HEK293 (cell line): ENCODE data around the gene CFAP221.

Experiments
- ZNF768 ChIP-seq: fragments of 450-650 bp; formaldehyde crosslinking; IDR thresholded peaks from 2 replicates; pipeline ENCODE4 v1.5.1; 2018; ENCODE audit warnings: missing biosample characterization, mild to moderate bottlenecking, missing genetic modification characterization
- TF ChIP-seq, protein P1 (sequence below): fragments of 450-650 bp; formaldehyde crosslinking; IDR thresholded peaks from 2 replicates; pipeline ENCODE4 v1.5.1; 2016; ENCODE audit warnings: missing biosample characterization, missing genetic modification characterization

DNA sequence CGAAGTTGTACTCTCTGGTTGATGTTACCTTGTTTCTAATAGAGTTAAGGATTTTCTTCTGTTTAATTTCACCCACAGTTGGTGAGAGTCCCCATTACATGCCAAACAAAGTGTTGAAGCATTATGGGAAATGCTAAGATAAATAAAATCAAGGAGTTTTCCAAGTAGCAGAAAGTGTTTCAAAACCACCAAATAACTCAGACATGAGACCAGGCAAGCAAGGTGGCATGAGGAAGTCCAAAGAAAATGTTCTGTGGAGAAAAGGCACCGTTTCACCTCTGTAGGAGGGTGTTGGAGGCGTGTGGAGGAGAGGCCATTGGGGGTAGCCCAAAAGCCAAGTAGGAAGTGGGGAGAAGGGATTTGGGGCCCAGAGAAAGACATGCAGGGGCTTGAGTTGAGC lies 8.7 kb downstream of the CFAP221 start:
- TF ChIP-seq, protein P1, sequence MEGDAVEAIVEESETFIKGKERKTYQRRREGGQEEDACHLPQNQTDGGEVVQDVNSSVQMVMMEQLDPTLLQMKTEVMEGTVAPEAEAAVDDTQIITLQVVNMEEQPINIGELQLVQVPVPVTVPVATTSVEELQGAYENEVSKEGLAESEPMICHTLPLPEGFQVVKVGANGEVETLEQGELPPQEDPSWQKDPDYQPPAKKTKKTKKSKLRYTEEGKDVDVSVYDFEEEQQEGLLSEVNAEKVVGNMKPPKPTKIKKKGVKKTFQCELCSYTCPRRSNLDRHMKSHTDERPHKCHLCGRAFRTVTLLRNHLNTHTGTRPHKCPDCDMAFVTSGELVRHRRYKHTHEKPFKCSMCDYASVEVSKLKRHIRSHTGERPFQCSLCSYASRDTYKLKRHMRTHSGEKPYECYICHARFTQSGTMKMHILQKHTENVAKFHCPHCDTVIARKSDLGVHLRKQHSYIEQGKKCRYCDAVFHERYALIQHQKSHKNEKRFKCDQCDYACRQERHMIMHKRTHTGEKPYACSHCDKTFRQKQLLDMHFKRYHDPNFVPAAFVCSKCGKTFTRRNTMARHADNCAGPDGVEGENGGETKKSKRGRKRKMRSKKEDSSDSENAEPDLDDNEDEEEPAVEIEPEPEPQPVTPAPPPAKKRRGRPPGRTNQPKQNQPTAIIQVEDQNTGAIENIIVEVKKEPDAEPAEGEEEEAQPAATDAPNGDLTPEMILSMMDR (tag by site-specific recombination) = no peak
- no peak for TF ChIP-seq ZNF768 (tag by site-specific recombination)
